Colonic mucosa (tissue), 4 donors: ENCODE data around the gene CAPZA2. TPM values are rescaled to one million over a fixed set of nuclear protein-coding genes. Genes with fewer than 3 reads are reported as not detected.
A peak's percentile ranks its signal among the peaks of the same experiment; 100 is the strongest.

Experiments used
- DNase-seq: peaks from one replicate; pipeline ENCODE4 v3.0.0-alpha.2; 2020
- H3K27ac ChIP-seq: fragments of 200-600 bp; one replicate; pipeline ENCODE4 v1.8.0; 2021
- H3K27me3 ChIP-seq: fragments of 200-600 bp; one replicate; pipeline ENCODE4 v1.8.0; 2021
- H3K36me3 ChIP-seq: fragments of 200-600 bp; one replicate; pipeline ENCODE4 v1.8.0; 2021
- H3K4me1 ChIP-seq: fragments of 200-600 bp; one replicate; pipeline ENCODE4 v1.8.0; 2021; ENCODE audit warnings: mild to moderate bottlenecking
- H3K4me3 ChIP-seq: fragments of 200-600 bp; one replicate; pipeline ENCODE4 v1.8.0; 2021
- H3K9ac ChIP-seq, 2 donors: one replicate each; pipeline ENCODE4 v1.7.0; 2013; ENCODE audit warnings: control low read depth in 2 of 2, low read depth in 2 of 2, low read length in 2 of 2
- H3K9me3 ChIP-seq: fragments of 200-600 bp; one replicate; pipeline ENCODE4 v1.8.0; 2021
- CTCF ChIP-seq: fragments of 200-600 bp; IDR thresholded peaks from one replicate; pipeline ENCODE4 v1.8.0; 2022; ENCODE audit warnings: antibody characterized with exemption, mild to moderate bottlenecking
- intact Hi-C: fragments of 100-400 bp; cut with DNase I; formaldehyde crosslinking; loops from one replicate; pipeline ENCODE4 v1.14.1; 2022
- total RNA-seq, 2 donors: library from RNA; stranded (reverse); fragmentation: NEBNext Ultra II Directional in 1 of 2; extraction: Animal tissue kit (Norgen Biotek cat#: 25700) in 1 of 2; gene quantifications; one replicate each; pipeline ENCODE4 v1.2.1, GENCODE V29; 2021
- donor health status: healthy.
- donor health status: DM: no; HTN: no; CAD: no.
- donor health status: DM: no; HTN: no; CAD: no.

The CAPZA2 gene
- total RNA-seq, 2 donors from 2014 or later, result 186 to 323 TPM

- H3K4me3 ChIP-seq, result no peak overlapping the region
- H3K4me1 ChIP-seq, result no peaks in the 10 kb centered on the region
- no peaks in the 10 kb centered on the region for H3K9me3 ChIP-seq
- H3K9ac ChIP-seq, result no peak overlapping the region
- intact Hi-C loops, result no loop called here
- H3K27ac ChIP-seq, result peak overlapping the region; percentile 8
- DNase-seq, result peak; percentile 74
- no peaks in the 10 kb centered on the region for H3K27me3 ChIP-seq
- TF ChIP-seq CTCF, result no peak
- no peaks in the 10 kb centered on the region for H3K36me3 ChIP-seq
Observed at GRCh38 chr7:116834815-116835504, 27.4 kb upstream of the CAPZA2 start.

- no peaks in the 10 kb centered on the region for H3K9me3 ChIP-seq
- intact Hi-C loops, result no loop called here
- H3K27ac ChIP-seq, result no peak overlapping the region
- no peaks in the 10 kb centered on the region for H3K36me3 ChIP-seq
- H3K4me1 ChIP-seq, result no peaks in the 10 kb centered on the region
- DNase-seq, result no peak
- TF ChIP-seq CTCF, result no peak
- no peaks in the 10 kb centered on the region for H3K27me3 ChIP-seq
- H3K9ac ChIP-seq, result no peak overlapping the region
- no peak overlapping the region for H3K4me3 ChIP-seq
Observed at GRCh38 chr7:116836048-116836447, 26.3 kb upstream of the CAPZA2 start.

GRCh38 chr7:116836911-116837310, 25.5 kb upstream of the CAPZA2 start:
- intact Hi-C loops, result no loop called here
- Histone ChIP-seq H3K27me3 (no peaks in the 10 kb centered on the region), H3K4me1 (no peaks in the 10 kb centered on the region), H3K4me3 (no peak overlapping the region), H3K36me3 (no peaks in the 10 kb centered on the region), H3K9ac (no peak overlapping the region), H3K9me3 (no peaks in the 10 kb centered on the region), H3K27ac (no peak overlapping the region)
- DNase-seq, result no peak
- TF ChIP-seq CTCF, result no peak

- no peak for TF ChIP-seq CTCF
- intact Hi-C loops, result no loop called here
- H3K4me3 ChIP-seq, result no peak overlapping the region
- H3K36me3 ChIP-seq, result no peaks in the 10 kb centered on the region
- H3K9me3 ChIP-seq, result no peaks in the 10 kb centered on the region
- H3K4me1 ChIP-seq, result no peaks in the 10 kb centered on the region
- H3K9ac ChIP-seq, result no peak overlapping the region
- no peak overlapping the region for H3K27ac ChIP-seq
- H3K27me3 ChIP-seq, result no peaks in the 10 kb centered on the region
- DNase-seq, result no peak
Observed at GRCh38 chr7:116837586-116837985, 24.8 kb upstream of the CAPZA2 start.

GRCh38 chr7:116840256-116840655, 22.1 kb upstream of the CAPZA2 start:
- H3K4me3 ChIP-seq, result no peak overlapping the region
- H3K36me3 ChIP-seq, result no peaks in the 10 kb centered on the region
- H3K9me3 ChIP-seq, result no peaks in the 10 kb centered on the region
- H3K9ac ChIP-seq, result no peak overlapping the region
- H3K27me3 ChIP-seq, result no peaks in the 10 kb centered on the region
- no peaks in the 10 kb centered on the region for H3K4me1 ChIP-seq
- DNase-seq, result no peak
- intact Hi-C loops, result no loop called here
- no peak overlapping the region for H3K27ac ChIP-seq
- no peak for TF ChIP-seq CTCF
